ENCODE data around the gene CD80.

Gene CD80

GRCh38 chr3:119559441-119559963 lies at the start of gene CD80:
CD80 (minus strand) TSS chr3:119559614; CDS start chr3:119557728, 1,886 bp downstream.
- H2AFZ ChIP-seq (ENCODE audit: low read length, unreplicated experiment): no peak within 1 kb of the TSS
- 0 out of 2 replicates have a peak, but pooled peaks cover 6% of the 10 kb centered on the region for H3K27me3 ChIP-seq (ENCODE audit: insufficient read depth, low read length)
- no peaks in the 10 kb centered on the region for H3K79me2 ChIP-seq (ENCODE audit: control insufficient read depth, insufficient read depth, low read length, unreplicated experiment)
- no peaks in the 10 kb centered on the region for H3K36me3 ChIP-seq (ENCODE audit: insufficient read depth, low read length)
- no peak within 1 kb of the TSS for H3K4me3 ChIP-seq (ENCODE audit: low read depth, low read length)
- H3K27ac ChIP-seq (ENCODE audit: low read depth, low read length): no peak within 1 kb of the TSS
- H3K4me1 ChIP-seq (ENCODE audit: control insufficient read depth, insufficient read depth, low read length, unreplicated experiment): no peaks in the 10 kb centered on the region

- peaks cover 4% of the 10 kb centered on the region for H3K4me1 ChIP-seq (ENCODE audit: control insufficient read depth, insufficient read depth, low read length, unreplicated experiment)
- no peak overlapping the region for H2AFZ ChIP-seq (ENCODE audit: low read length, unreplicated experiment)
- H3K4me3 ChIP-seq (ENCODE audit: low read depth, low read length): no peak overlapping the region
- H3K27ac ChIP-seq (ENCODE audit: low read depth, low read length): no peak overlapping the region
- no peaks in the 10 kb centered on the region for H3K79me2 ChIP-seq (ENCODE audit: control insufficient read depth, insufficient read depth, low read length, unreplicated experiment)
- H3K27me3 ChIP-seq (ENCODE audit: insufficient read depth, low read length): peaks cover 28% of the 10 kb centered on the region
- no peaks in the 10 kb centered on the region for H3K36me3 ChIP-seq (ENCODE audit: insufficient read depth, low read length)
Observed at GRCh38 chr3:119608405-119609000, 49.1 kb upstream of the CD80 start.

GRCh38 chr3:119604878-119605277 lies 45.5 kb upstream of the CD80 start:
- Histone ChIP-seq H3K27me3 (ENCODE audit: insufficient read depth, low read length) (peaks cover 16% of the 10 kb centered on the region; the same call in 1 of the 2 replicates), H3K36me3 (ENCODE audit: insufficient read depth, low read length) (no peaks in the 10 kb centered on the region), H3K4me1 (ENCODE audit: control insufficient read depth, insufficient read depth, low read length, unreplicated experiment) (peaks cover 4% of the 10 kb centered on the region), H3K79me2 (ENCODE audit: control insufficient read depth, insufficient read depth, low read length, unreplicated experiment) (no peaks in the 10 kb centered on the region), H3K4me3 (ENCODE audit: low read depth, low read length) (no peak overlapping the region), H2AFZ (ENCODE audit: low read length, unreplicated experiment) (no peak overlapping the region), H3K27ac (ENCODE audit: low read depth, low read length) (no peak overlapping the region)

- Histone ChIP-seq H3K27ac (ENCODE audit: low read depth, low read length) (no peak overlapping the region), H2AFZ (ENCODE audit: low read length, unreplicated experiment) (no peak overlapping the region)
Observed at GRCh38 chr3:119602676-119603075, 43.3 kb upstream of the CD80 start.

GRCh38 chr3:119601154-119601553 lies 41.7 kb upstream of the CD80 start:
- H3K36me3 ChIP-seq (ENCODE audit: insufficient read depth, low read length): no peaks in the 10 kb centered on the region
- peaks cover 4% of the 10 kb centered on the region for H3K4me1 ChIP-seq (ENCODE audit: control insufficient read depth, insufficient read depth, low read length, unreplicated experiment)
- no peak overlapping the region for H3K27ac ChIP-seq (ENCODE audit: low read depth, low read length)
- no peaks in the 10 kb centered on the region for H3K79me2 ChIP-seq (ENCODE audit: control insufficient read depth, insufficient read depth, low read length, unreplicated experiment)
- H3K27me3 ChIP-seq (ENCODE audit: insufficient read depth, low read length): no peaks in the 10 kb centered on the region
- H3K4me3 ChIP-seq (ENCODE audit: low read depth, low read length): no peak overlapping the region
- no peak overlapping the region for H2AFZ ChIP-seq (ENCODE audit: low read length, unreplicated experiment)

More at GRCh38 chr3:119602676-119603075, 43.3 kb upstream of the CD80 start:
- Histone ChIP-seq H3K27me3 (ENCODE audit: insufficient read depth, low read length) (0 out of 2 replicates have a peak, but pooled peaks cover 6% of the 10 kb centered on the region), H3K4me1 (ENCODE audit: control insufficient read depth, insufficient read depth, low read length, unreplicated experiment) (peaks cover 4% of the 10 kb centered on the region), H3K79me2 (ENCODE audit: control insufficient read depth, insufficient read depth, low read length, unreplicated experiment) (no peaks in the 10 kb centered on the region), H3K4me3 (ENCODE audit: low read depth, low read length) (no peak overlapping the region), H3K36me3 (ENCODE audit: insufficient read depth, low read length) (no peaks in the 10 kb centered on the region)

GRCh38 chr3:119600732-119601131 lies 41.3 kb upstream of the CD80 start:
- H3K4me1 ChIP-seq (ENCODE audit: control insufficient read depth, insufficient read depth, low read length, unreplicated experiment): peaks cover 7% of the 10 kb centered on the region
- no peaks in the 10 kb centered on the region for H3K27me3 ChIP-seq (ENCODE audit: insufficient read depth, low read length)
- no peak overlapping the region for H2AFZ ChIP-seq (ENCODE audit: low read length, unreplicated experiment)
- H3K4me3 ChIP-seq (ENCODE audit: low read depth, low read length): no peak overlapping the region
- H3K36me3 ChIP-seq (ENCODE audit: insufficient read depth, low read length): no peaks in the 10 kb centered on the region
- H3K79me2 ChIP-seq (ENCODE audit: control insufficient read depth, insufficient read depth, low read length, unreplicated experiment): no peaks in the 10 kb centered on the region
- H3K27ac ChIP-seq (ENCODE audit: low read depth, low read length): no peak overlapping the region

GRCh38 chr3:119599558-119600174 lies 40.3 kb upstream of the CD80 start:
- no peaks in the 10 kb centered on the region for H3K79me2 ChIP-seq (ENCODE audit: control insufficient read depth, insufficient read depth, low read length, unreplicated experiment)
- no peaks in the 10 kb centered on the region for H3K36me3 ChIP-seq (ENCODE audit: insufficient read depth, low read length)
- no peak overlapping the region for H3K4me3 ChIP-seq (ENCODE audit: low read depth, low read length)
- no peaks in the 10 kb centered on the region for H3K27me3 ChIP-seq (ENCODE audit: insufficient read depth, low read length)
- H2AFZ ChIP-seq (ENCODE audit: low read length, unreplicated experiment): no peak overlapping the region
- H3K27ac ChIP-seq (ENCODE audit: low read depth, low read length): no peak overlapping the region
- H3K4me1 ChIP-seq (ENCODE audit: control insufficient read depth, insufficient read depth, low read length, unreplicated experiment): peaks cover 8% of the 10 kb centered on the region

- H3K4me3 ChIP-seq (ENCODE audit: low read depth, low read length): no peak overlapping the region
- H3K27me3 ChIP-seq (ENCODE audit: insufficient read depth, low read length): no peaks in the 10 kb centered on the region
- no peaks in the 10 kb centered on the region for H3K36me3 ChIP-seq (ENCODE audit: insufficient read depth, low read length)
- no peaks in the 10 kb centered on the region for H3K79me2 ChIP-seq (ENCODE audit: control insufficient read depth, insufficient read depth, low read length, unreplicated experiment)
- peaks cover 8% of the 10 kb centered on the region for H3K4me1 ChIP-seq (ENCODE audit: control insufficient read depth, insufficient read depth, low read length, unreplicated experiment)
- no peak overlapping the region for H2AFZ ChIP-seq (ENCODE audit: low read length, unreplicated experiment)
- no peak overlapping the region for H3K27ac ChIP-seq (ENCODE audit: low read depth, low read length)
Observed at GRCh38 chr3:119598410-119599098, 39.1 kb upstream of the CD80 start.

- no peak within 1 kb of the TSS for H2AFZ ChIP-seq (ENCODE audit: low read length, unreplicated experiment)
Observed at GRCh38 chr3:119597548-119598288, 38.3 kb upstream of the CD80 start, which contains the start of gene PLA1A. PLA1A (plus strand) TSS chr3:119597885; CDS start chr3:119597914, 29 bp downstream.

GRCh38 chr3:119596398-119596797 lies 37.0 kb upstream of the CD80 start:
- H3K4me1 ChIP-seq (ENCODE audit: control insufficient read depth, insufficient read depth, low read length, unreplicated experiment): peaks cover 8% of the 10 kb centered on the region
- H2AFZ ChIP-seq (ENCODE audit: low read length, unreplicated experiment): no peak overlapping the region
- H3K27me3 ChIP-seq (ENCODE audit: insufficient read depth, low read length): no peaks in the 10 kb centered on the region
- no peak overlapping the region for H3K4me3 ChIP-seq (ENCODE audit: low read depth, low read length)
- H3K36me3 ChIP-seq (ENCODE audit: insufficient read depth, low read length): no peaks in the 10 kb centered on the region
- H3K79me2 ChIP-seq (ENCODE audit: control insufficient read depth, insufficient read depth, low read length, unreplicated experiment): no peaks in the 10 kb centered on the region
- H3K27ac ChIP-seq (ENCODE audit: low read depth, low read length): no peak overlapping the region

More at GRCh38 chr3:119597548-119598288, 38.3 kb upstream of the CD80 start, which contains the start of gene PLA1A:
- H3K36me3 ChIP-seq (ENCODE audit: insufficient read depth, low read length): no peaks in the 10 kb centered on the region
- peaks cover 8% of the 10 kb centered on the region for H3K4me1 ChIP-seq (ENCODE audit: control insufficient read depth, insufficient read depth, low read length, unreplicated experiment)
- H3K79me2 ChIP-seq (ENCODE audit: control insufficient read depth, insufficient read depth, low read length, unreplicated experiment): no peaks in the 10 kb centered on the region
- H3K4me3 ChIP-seq (ENCODE audit: low read depth, low read length): no peak within 1 kb of the TSS
- H3K27ac ChIP-seq (ENCODE audit: low read depth, low read length): no peak within 1 kb of the TSS
- H3K27me3 ChIP-seq (ENCODE audit: insufficient read depth, low read length): no peaks in the 10 kb centered on the region
